ENCODE data around the gene ACSS1. TPM values are rescaled to one million over a fixed set of nuclear protein-coding genes. Genes with fewer than 3 reads are reported as not detected.

The ACSS1 gene
- total RNA-seq, 1 experiment from 2014 or later = 2.3 TPM

DNA sequence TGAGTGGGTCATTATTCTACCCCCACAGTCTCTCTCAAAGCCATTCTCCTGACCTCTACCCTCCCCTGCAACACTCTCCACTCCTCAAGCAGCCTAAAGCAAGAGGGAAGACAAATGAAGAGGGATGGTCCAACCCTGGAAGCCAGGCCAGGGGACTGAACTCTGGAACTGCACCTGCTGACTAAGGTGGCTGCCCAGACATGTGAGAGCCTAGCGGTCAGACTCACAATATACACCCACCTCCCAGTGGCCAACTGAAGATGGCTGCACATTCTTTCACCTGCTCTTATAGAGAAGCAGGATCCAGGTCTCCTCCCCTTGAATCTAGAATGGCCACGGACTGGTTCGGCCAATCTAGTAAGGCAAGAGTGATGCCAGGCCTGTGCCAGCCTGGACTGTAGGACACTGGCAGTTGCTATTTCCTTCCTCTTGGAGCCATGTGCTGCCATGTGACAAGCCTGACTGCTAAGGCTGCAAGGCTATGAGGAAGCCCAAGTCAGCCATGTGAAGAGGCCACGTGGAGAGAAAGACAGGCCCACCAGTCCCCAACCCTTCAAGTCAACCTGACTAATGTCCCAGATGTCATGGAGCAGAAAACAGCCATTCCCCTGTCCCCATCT, 31.8 kb downstream of the ACSS1 start:
- DNase-seq = no peak
- no TSS peak for BruUV-seq (replicated peaks)
- TF ChIP-seq EZH2 (IDR thresholded peaks at IDR 0.05; ENCODE audit: low read length, unreplicated experiment) (no peak), EZH2phosphoT487 (IDR thresholded peaks at IDR 0.05; ENCODE audit: borderline replicate concordance, low read length) (no peak)
- TF ChIP-seq, protein P1, sequence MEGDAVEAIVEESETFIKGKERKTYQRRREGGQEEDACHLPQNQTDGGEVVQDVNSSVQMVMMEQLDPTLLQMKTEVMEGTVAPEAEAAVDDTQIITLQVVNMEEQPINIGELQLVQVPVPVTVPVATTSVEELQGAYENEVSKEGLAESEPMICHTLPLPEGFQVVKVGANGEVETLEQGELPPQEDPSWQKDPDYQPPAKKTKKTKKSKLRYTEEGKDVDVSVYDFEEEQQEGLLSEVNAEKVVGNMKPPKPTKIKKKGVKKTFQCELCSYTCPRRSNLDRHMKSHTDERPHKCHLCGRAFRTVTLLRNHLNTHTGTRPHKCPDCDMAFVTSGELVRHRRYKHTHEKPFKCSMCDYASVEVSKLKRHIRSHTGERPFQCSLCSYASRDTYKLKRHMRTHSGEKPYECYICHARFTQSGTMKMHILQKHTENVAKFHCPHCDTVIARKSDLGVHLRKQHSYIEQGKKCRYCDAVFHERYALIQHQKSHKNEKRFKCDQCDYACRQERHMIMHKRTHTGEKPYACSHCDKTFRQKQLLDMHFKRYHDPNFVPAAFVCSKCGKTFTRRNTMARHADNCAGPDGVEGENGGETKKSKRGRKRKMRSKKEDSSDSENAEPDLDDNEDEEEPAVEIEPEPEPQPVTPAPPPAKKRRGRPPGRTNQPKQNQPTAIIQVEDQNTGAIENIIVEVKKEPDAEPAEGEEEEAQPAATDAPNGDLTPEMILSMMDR (conservative IDR thresholded peaks at IDR 0.05; ENCODE audit: low read depth, low read length) = no peak
- Histone ChIP-seq H3K9ac (ENCODE audit: low read length) (no peak overlapping the region), H3K4me2 (ENCODE audit: low read length) (no peak overlapping the region), H3K9me3 (ENCODE audit: low read length) (no peaks in the 10 kb centered on the region), H3K79me2 (ENCODE audit: low read length) (no peaks in the 10 kb centered on the region), H3K9me2 (replicated peaks; ENCODE audit: low read length) (no peaks in the 10 kb centered on the region), H2AFZ (ENCODE audit: low read length) (no peak overlapping the region), H3F3A (ENCODE audit: low read length, unreplicated experiment) (no peaks in the 10 kb centered on the region), H3K27ac (ENCODE audit: low read length) (no peak overlapping the region), H3K27me3 (ENCODE audit: low read length) (no peaks in the 10 kb centered on the region), H4K20me1 (ENCODE audit: low read length) (no peaks in the 10 kb centered on the region), H3K36me3 (ENCODE audit: low read depth, low read length) (no peaks in the 10 kb centered on the region), H3K4me3 (ENCODE audit: low read length) (no peak overlapping the region), H3K4me1 (ENCODE audit: insufficient read depth, low read length) (peaks cover 8% of the 10 kb centered on the region; the same call in 1 of the 2 replicates)
- ChIA-PET POLR2A (ENCODE audit: unreplicated experiment) (no interaction called here), CTCF (no interaction called here)
- intact Hi-C loops (cut with micrococcal nuclease) = no loop called here
- ATAC-seq = no peak

DNA sequence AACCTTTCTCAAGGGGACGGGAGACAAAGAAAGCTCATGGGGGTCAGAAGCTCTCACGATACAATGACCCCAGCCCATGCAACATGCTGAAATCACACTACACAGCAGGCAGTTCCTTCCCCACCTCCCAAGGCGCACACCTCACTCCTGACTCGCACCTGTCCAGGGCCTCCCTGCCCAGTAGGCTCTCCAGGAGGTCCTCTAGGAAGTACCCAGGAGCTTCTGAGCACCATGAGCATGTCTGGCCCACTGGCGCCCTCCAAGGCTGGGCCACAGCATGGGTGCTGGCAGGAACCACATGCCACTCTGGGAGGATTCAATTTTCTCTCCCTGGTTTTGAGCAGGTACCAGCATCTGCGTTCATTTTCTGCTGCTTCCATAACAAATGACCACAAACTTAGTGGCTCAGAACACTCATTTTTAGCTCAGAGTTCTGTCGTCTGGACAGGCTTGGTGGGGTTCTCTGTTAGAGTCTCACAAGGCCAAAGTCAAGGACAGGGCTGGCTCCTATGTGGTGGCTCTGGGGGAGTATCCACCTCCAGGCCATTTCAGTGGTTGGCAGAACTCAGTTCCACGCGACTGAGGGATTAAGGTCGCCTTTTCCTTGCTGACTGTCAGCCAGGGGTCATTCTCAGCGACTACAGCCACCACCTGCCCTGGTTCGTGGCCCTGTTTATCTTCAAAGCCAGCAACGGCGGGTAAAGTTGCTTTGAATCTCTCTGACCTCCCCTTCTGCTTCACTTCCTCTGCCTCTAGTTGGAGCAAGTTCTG, 32.7 kb downstream of the ACSS1 start:
- ATAC-seq = no peak
- no peaks in the 10 kb centered on the region for H4K20me1 ChIP-seq (ENCODE audit: low read length)
- no peak overlapping the region for H3K27ac ChIP-seq (ENCODE audit: low read length)
- intact Hi-C loops (cut with micrococcal nuclease) = no loop called here
- DNase-seq = no peak
- TF ChIP-seq, protein P1 (conservative IDR thresholded peaks at IDR 0.05; ENCODE audit: low read depth, low read length) = no peak
- TF ChIP-seq EZH2phosphoT487 (IDR thresholded peaks at IDR 0.05; ENCODE audit: borderline replicate concordance, low read length) (no peak), EZH2 (IDR thresholded peaks at IDR 0.05; ENCODE audit: low read length, unreplicated experiment) (no peak)
- H3K36me3 ChIP-seq (ENCODE audit: low read depth, low read length) = no peaks in the 10 kb centered on the region
- H3K4me1 ChIP-seq (ENCODE audit: insufficient read depth, low read length) = peaks cover 8% of the 10 kb centered on the region; the same call in 1 of the 2 replicates
- H3K4me3 ChIP-seq (ENCODE audit: low read length) = no peak overlapping the region
- H2AFZ ChIP-seq (ENCODE audit: low read length) = no peak overlapping the region
- no peaks in the 10 kb centered on the region for H3K9me3 ChIP-seq (ENCODE audit: low read length)
- no peaks in the 10 kb centered on the region for H3K27me3 ChIP-seq (ENCODE audit: low read length)
- no peak overlapping the region for H3K9ac ChIP-seq (ENCODE audit: low read length)
- ChIA-PET CTCF (no interaction called here), POLR2A (ENCODE audit: unreplicated experiment) (no interaction called here)
- no peaks in the 10 kb centered on the region for H3F3A ChIP-seq (ENCODE audit: low read length, unreplicated experiment)
- BruUV-seq (replicated peaks) = no TSS peak
- no peaks in the 10 kb centered on the region for H3K9me2 ChIP-seq (replicated peaks; ENCODE audit: low read length)
- no peaks in the 10 kb centered on the region for H3K79me2 ChIP-seq (ENCODE audit: low read length)
- no peak overlapping the region for H3K4me2 ChIP-seq (ENCODE audit: low read length)

DNA sequence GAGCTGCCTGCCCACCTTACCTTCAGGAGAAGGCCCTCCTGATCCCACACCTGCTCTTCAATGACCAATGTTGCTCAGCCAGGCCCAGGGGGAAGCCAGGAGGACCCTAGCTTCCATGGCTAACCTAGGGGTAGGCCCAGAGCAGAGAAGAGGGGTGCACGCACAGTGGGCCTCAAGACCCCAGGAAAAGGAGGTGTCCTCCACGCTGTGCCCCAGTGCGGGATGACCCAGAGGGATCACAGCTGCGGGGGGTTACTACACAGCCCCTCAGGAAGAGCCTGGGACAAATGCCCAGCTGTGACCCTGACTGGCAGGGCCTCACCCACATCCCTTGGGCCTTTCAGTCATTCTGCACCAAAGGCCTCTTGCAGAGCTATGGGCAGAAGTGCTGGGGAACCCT, 33.8 kb downstream of the ACSS1 start:
- Histone ChIP-seq H3K9me2 (replicated peaks; ENCODE audit: low read length) (no peaks in the 10 kb centered on the region), H3K27me3 (ENCODE audit: low read length) (no peaks in the 10 kb centered on the region), H3K4me1 (ENCODE audit: insufficient read depth, low read length) (peaks cover 8% of the 10 kb centered on the region; the same call in 1 of the 2 replicates), H3K4me2 (ENCODE audit: low read length) (no peak overlapping the region), H3K9ac (ENCODE audit: low read length) (no peak overlapping the region), H3K27ac (ENCODE audit: low read length) (no peak overlapping the region), H3F3A (ENCODE audit: low read length, unreplicated experiment) (no peaks in the 10 kb centered on the region), H3K4me3 (ENCODE audit: low read length) (no peak overlapping the region), H3K9me3 (ENCODE audit: low read length) (no peaks in the 10 kb centered on the region), H2AFZ (ENCODE audit: low read length) (no peak overlapping the region), H3K36me3 (ENCODE audit: low read depth, low read length) (no peaks in the 10 kb centered on the region), H3K79me2 (ENCODE audit: low read length) (no peaks in the 10 kb centered on the region), H4K20me1 (ENCODE audit: low read length) (no peaks in the 10 kb centered on the region)
- no peak for ATAC-seq
- TF ChIP-seq EZH2 (IDR thresholded peaks at IDR 0.05; ENCODE audit: low read length, unreplicated experiment) (no peak), EZH2phosphoT487 (IDR thresholded peaks at IDR 0.05; ENCODE audit: borderline replicate concordance, low read length) (no peak)
- TF ChIP-seq, protein P1 (conservative IDR thresholded peaks at IDR 0.05; ENCODE audit: low read depth, low read length) = no peak
- POLR2A ChIA-PET (ENCODE audit: unreplicated experiment) = no interaction called here
- intact Hi-C loops (cut with micrococcal nuclease) = no loop called here
- BruUV-seq (replicated peaks) = no TSS peak
- no peak for DNase-seq
- CTCF ChIA-PET = no interaction called here
